ENCODE results near the gene GARIN5A.

GARIN5A gene
- long read RNA-seq, donor 1, transcript FAM71E1-202 (5 exons, 1,225 nt): major isoform, 6 of 75 reads
- long read RNA-seq, donor 1, partial matches to known transcripts: 30 of 75 reads
- long read RNA-seq, donor 1, other reads (novel, unspliced or antisense): 36 of 75 reads
- long read RNA-seq, donor 2, partial matches to known transcripts: 0 of 7 reads
- long read RNA-seq, donor 2, other reads (novel, unspliced or antisense): 0 of 7 reads
- long read RNA-seq, donor 3, partial matches to known transcripts: 0 of 4 reads
- long read RNA-seq, donor 3, other reads (novel, unspliced or antisense): 0 of 4 reads
- long read RNA-seq, donor 4, partial matches to known transcripts: 0 of 5 reads
- long read RNA-seq, donor 4, other reads (novel, unspliced or antisense): 0 of 5 reads
- long read RNA-seq, donor 5, transcript FAM71E1-202 (5 exons, 1,225 nt): major isoform, 6 of 10 reads
- long read RNA-seq, donor 5, partial matches to known transcripts: 0 of 10 reads
- long read RNA-seq, donor 5, other reads (novel, unspliced or antisense): 0 of 10 reads
- long read RNA-seq, donor 6, transcript FAM71E1-202 (5 exons, 1,225 nt): major isoform, 7 of 11 reads
- long read RNA-seq, donor 6, partial matches to known transcripts: 0 of 11 reads
- long read RNA-seq, donor 6, other reads (novel, unspliced or antisense): 0 of 11 reads
- long read RNA-seq, donor 7, transcript FAM71E1-202 (5 exons, 1,225 nt): major isoform, 10 of 448 reads
- long read RNA-seq, donor 7, partial matches to known transcripts: 436 of 448 reads
- long read RNA-seq, donor 7, other reads (novel, unspliced or antisense): 0 of 448 reads
- long read RNA-seq, donor 8, partial matches to known transcripts: 0 of 5 reads
- long read RNA-seq, donor 8, other reads (novel, unspliced or antisense): 0 of 5 reads

GRCh38 chr19:50476224-50476906, at the start of gene GARIN5A, which contains the start of gene EMC10:
GARIN5A (minus strand) TSS chr19:50476848; CDS start chr19:50476388, 460 bp downstream.
EMC10 (plus strand) TSS chr19:50476507; CDS start chr19:50476545, 38 bp downstream.
- peak; percentile 98 for DNase-seq

GRCh38 chr19:50522881-50523280, 46.2 kb upstream of the GARIN5A start:
- no peak for DNase-seq

GRCh38 chr19:50520822-50521465, 44.3 kb upstream of the GARIN5A start:
- DNase-seq: no peak

GRCh38 chr19:50519006-50519575, 42.4 kb upstream of the GARIN5A start:
- DNase-seq: no peak

GRCh38 chr19:50518091-50519005, 41.7 kb upstream of the GARIN5A start:
- DNase-seq: no peak

- no peak for DNase-seq
Measured at GRCh38 chr19:50517704-50518075, 41.0 kb upstream of the GARIN5A start.

GRCh38 chr19:50516964-50517703, 40.5 kb upstream of the GARIN5A start:
- no peak for DNase-seq

GRCh38 chr19:50516456-50516855, 39.8 kb upstream of the GARIN5A start:
- DNase-seq: no peak

GRCh38 chr19:50515168-50515561, 38.5 kb upstream of the GARIN5A start:
- no peak for DNase-seq

- no peak for DNase-seq
Measured at GRCh38 chr19:50514346-50515167, 37.9 kb upstream of the GARIN5A start.

- peak; percentile 23 for DNase-seq
Measured at GRCh38 chr19:50513746-50514345, 37.2 kb upstream of the GARIN5A start, which contains the start of gene ASPDH. ASPDH (minus strand) TSS chr19:50513913; CDS start chr19:50513823, 90 bp downstream.

- DNase-seq: peak; percentile 20
Measured at GRCh38 chr19:50512999-50513745, 36.5 kb upstream of the GARIN5A start.

GRCh38 chr19:50512112-50512998, 35.7 kb upstream of the GARIN5A start:
- DNase-seq: peak; percentile 25

- DNase-seq: peak; percentile 92
Measured at GRCh38 chr19:50511069-50511822, 34.6 kb upstream of the GARIN5A start, which contains the start of gene JOSD2. JOSD2 (minus strand) TSS chr19:50511191; CDS start chr19:50510431, 760 bp downstream.

GRCh38 chr19:50510700-50511068, 34.0 kb upstream of the GARIN5A start:
- DNase-seq: no peak

All from right kidney (tissue), 9 donors.